T-helper 17 cell (primary cell): ENCODE results near the gene NUP93. TPM values are rescaled to one million over a fixed set of nuclear protein-coding genes. Genes with fewer than 3 reads are reported as not detected.
"Not testable (repeated sequence)": the region's sequence is repeated elsewhere in the genome, so short reads cannot be mapped to it uniquely, and the experiment has no call there.

Experiments used
- ATAC-seq: fragments of 150-1000 bp; cut with Tn5 transposase; 2 replicates; pipeline ENCODE4 v1.10.0; 2021; ENCODE audit warnings: mild to moderate bottlenecking, moderate library complexity
- DNase-seq, 3 donors: peaks; one replicate each; pipeline versions ENCODE4 v3.0.0 to v3.0.0-alpha.2; 2020 to 2021
- H3K9me3 ChIP-seq: one replicate; pipeline ENCODE4 v1.7.0; 2013; ENCODE audit warnings: low read length, mild to moderate bottlenecking; ENCODE audit not compliant: control insufficient read depth, poor library complexity, severe bottlenecking
- H3K27ac Mint-ChIP-seq: one replicate; pipeline ENCODE4 v1.8.0; 2022; ENCODE audit warnings: mild to moderate bottlenecking, moderate library complexity, mixed read lengths
- H3K27me3 Mint-ChIP-seq: one replicate; pipeline ENCODE4 v1.8.0; 2022; ENCODE audit warnings: mixed read lengths
- H3K36me3 Mint-ChIP-seq: one replicate; pipeline ENCODE4 v1.8.0; 2022; ENCODE audit warnings: low read depth, mixed read lengths
- H3K4me1 Mint-ChIP-seq: one replicate; pipeline ENCODE4 v1.8.0; 2022; ENCODE audit warnings: mild to moderate bottlenecking, mixed read lengths
- H3K4me3 Mint-ChIP-seq: one replicate; pipeline ENCODE4 v1.8.0; 2022; ENCODE audit warnings: mild to moderate bottlenecking, moderate library complexity, mixed read lengths
- total RNA-seq, 4 donors: library from RNA in 2 of 4; stranded (reverse) in 2 of 4; gene quantifications; one replicate each; pipeline ENCODE4 v1.2.3 and lab custom pipeline; 2022 to 2026

The NUP93 gene
- total RNA-seq, 2 donors from 2014 or later = 59.0 to 59.1 TPM

GRCh38 chr16:56780646-56781045, 50.7 kb downstream of the NUP93 start:
- DNase-seq (no peak), ATAC-seq (peak; percentile 36)
- no peaks in the 10 kb centered on the region for H3K27me3 Mint-ChIP-seq
- H3K9me3 ChIP-seq = no peaks in the 10 kb centered on the region
- H3K4me3 Mint-ChIP-seq = no peak overlapping the region
- H3K4me1 Mint-ChIP-seq = peaks cover 26% of the 10 kb centered on the region
- peaks cover 5% of the 10 kb centered on the region for H3K36me3 Mint-ChIP-seq
- no peak overlapping the region for H3K27ac Mint-ChIP-seq

- H3K4me3 Mint-ChIP-seq = no peak overlapping the region
- H3K27me3 Mint-ChIP-seq = no peaks in the 10 kb centered on the region
- no peak overlapping the region for H3K27ac Mint-ChIP-seq
- H3K4me1 Mint-ChIP-seq = peaks cover 26% of the 10 kb centered on the region
- no peaks in the 10 kb centered on the region for H3K9me3 ChIP-seq
- no peak for DNase-seq
- peaks cover 5% of the 10 kb centered on the region for H3K36me3 Mint-ChIP-seq
- ATAC-seq = no peak
Observed at GRCh38 chr16:56781528-56781961, 51.6 kb downstream of the NUP93 start.

- DNase-seq (no peak), ATAC-seq (no peak)
- Mint-ChIP-seq H3K27me3 (no peaks in the 10 kb centered on the region), H3K27ac (peak overlapping the region; percentile 19), H3K4me1 (peaks cover 21% of the 10 kb centered on the region), H3K36me3 (peaks cover 2% of the 10 kb centered on the region), H3K4me3 (no peak overlapping the region)
- H3K9me3 ChIP-seq = no peaks in the 10 kb centered on the region
Observed at GRCh38 chr16:56783344-56783743, 53.4 kb downstream of the NUP93 start.

GRCh38 chr16:56785317-56785716, 55.4 kb downstream of the NUP93 start:
- H3K9me3 ChIP-seq = no peaks in the 10 kb centered on the region
- H3K4me1 Mint-ChIP-seq = peaks cover 10% of the 10 kb centered on the region
- DNase-seq (no peak), ATAC-seq (no peak)
- no peak overlapping the region for H3K27ac Mint-ChIP-seq
- H3K4me3 Mint-ChIP-seq = no peak overlapping the region
- H3K36me3 Mint-ChIP-seq = no peaks in the 10 kb centered on the region
- H3K27me3 Mint-ChIP-seq = no peaks in the 10 kb centered on the region

- no peak overlapping the region for H3K27ac Mint-ChIP-seq
- H3K36me3 Mint-ChIP-seq = no peaks in the 10 kb centered on the region
- ATAC-seq = no peak
- H3K4me1 Mint-ChIP-seq = no peaks in the 10 kb centered on the region
- H3K9me3 ChIP-seq = no peaks in the 10 kb centered on the region
- H3K27me3 Mint-ChIP-seq = no peaks in the 10 kb centered on the region
- H3K4me3 Mint-ChIP-seq = no peak overlapping the region
- DNase-seq = no peak
Observed at GRCh38 chr16:56787167-56787566, 57.2 kb downstream of the NUP93 start.

- ATAC-seq = no peak
- H3K27ac Mint-ChIP-seq = no peak overlapping the region
Observed at GRCh38 chr16:56788435-56788834, 58.5 kb downstream of the NUP93 start.

GRCh38 chr16:56789360-56789759, 59.4 kb downstream of the NUP93 start:
- Mint-ChIP-seq H3K27me3 (no peaks in the 10 kb centered on the region), H3K4me3 (no peak overlapping the region), H3K27ac (no peak overlapping the region), H3K4me1 (peaks cover 3% of the 10 kb centered on the region), H3K36me3 (no peaks in the 10 kb centered on the region)
- no peaks in the 10 kb centered on the region for H3K9me3 ChIP-seq
- no peak for DNase-seq
- no peak for ATAC-seq

More at GRCh38 chr16:56788435-56788834, 58.5 kb downstream of the NUP93 start:
- Mint-ChIP-seq H3K36me3 (no peaks in the 10 kb centered on the region), H3K27me3 (no peaks in the 10 kb centered on the region), H3K4me3 (no peak overlapping the region), H3K4me1 (peaks cover 3% of the 10 kb centered on the region)
- DNase-seq = no peak
- no peaks in the 10 kb centered on the region for H3K9me3 ChIP-seq

GRCh38 chr16:56792967-56793366, 63.0 kb downstream of the NUP93 start:
- Mint-ChIP-seq H3K4me3 (no peak overlapping the region), H3K27ac (peak overlapping the region; percentile 37), H3K27me3 (no peaks in the 10 kb centered on the region), H3K4me1 (peaks cover 5% of the 10 kb centered on the region), H3K36me3 (no peaks in the 10 kb centered on the region)
- no peak for ATAC-seq
- H3K9me3 ChIP-seq = no peaks in the 10 kb centered on the region
- no peak for DNase-seq

- no peaks in the 10 kb centered on the region for H3K36me3 Mint-ChIP-seq
- peaks cover 5% of the 10 kb centered on the region for H3K4me1 Mint-ChIP-seq
- DNase-seq = no peak
- peak overlapping the region; percentile 37 for H3K27ac Mint-ChIP-seq
- no peak overlapping the region for H3K4me3 Mint-ChIP-seq
- no peaks in the 10 kb centered on the region for H3K27me3 Mint-ChIP-seq
- no peak for ATAC-seq
- no peaks in the 10 kb centered on the region for H3K9me3 ChIP-seq
Observed at GRCh38 chr16:56793492-56793891, 63.6 kb downstream of the NUP93 start.

- no peak overlapping the region for H3K27ac Mint-ChIP-seq
- peaks cover 5% of the 10 kb centered on the region for H3K4me1 Mint-ChIP-seq
- no peak overlapping the region for H3K4me3 Mint-ChIP-seq
- H3K27me3 Mint-ChIP-seq = no peaks in the 10 kb centered on the region
- ATAC-seq (no peak), DNase-seq (no peak)
- H3K36me3 Mint-ChIP-seq = no peaks in the 10 kb centered on the region
- no peaks in the 10 kb centered on the region for H3K9me3 ChIP-seq
Observed at GRCh38 chr16:56795011-56795410, 65.1 kb downstream of the NUP93 start.

- H3K9me3 ChIP-seq, H3K4me3 Mint-ChIP-seq, H3K27me3 Mint-ChIP-seq, H3K27ac Mint-ChIP-seq, ATAC-seq, DNase-seq, H3K4me1 Mint-ChIP-seq, H3K36me3 Mint-ChIP-seq: not testable (repeated sequence)
Observed at GRCh38 chr16:56797038-56797437, 67.1 kb downstream of the NUP93 start.

- ATAC-seq = no peak
Observed at GRCh38 chr16:56797861-56798260, 67.9 kb downstream of the NUP93 start.

GRCh38 chr16:56798955-56799354, 69.0 kb downstream of the NUP93 start:
- ATAC-seq (no peak), DNase-seq (no peak)
- Mint-ChIP-seq H3K36me3 (peaks cover 3% of the 10 kb centered on the region), H3K27ac (peak overlapping the region; percentile 41), H3K4me3 (no peak overlapping the region), H3K27me3 (no peaks in the 10 kb centered on the region), H3K4me1 (peaks cover 5% of the 10 kb centered on the region)
- no peaks in the 10 kb centered on the region for H3K9me3 ChIP-seq

More at GRCh38 chr16:56797861-56798260, 67.9 kb downstream of the NUP93 start:
- Mint-ChIP-seq H3K27ac (peak overlapping the region; percentile 41), H3K4me1 (peaks cover 8% of the 10 kb centered on the region), H3K27me3 (no peaks in the 10 kb centered on the region), H3K4me3 (no peak overlapping the region), H3K36me3 (peaks cover 3% of the 10 kb centered on the region)
- H3K9me3 ChIP-seq = no peaks in the 10 kb centered on the region
- no peak for DNase-seq

GRCh38 chr16:56800355-56800754, 70.4 kb downstream of the NUP93 start:
- Mint-ChIP-seq H3K4me1 (peaks cover 5% of the 10 kb centered on the region), H3K4me3 (no peak overlapping the region), H3K36me3 (peaks cover 3% of the 10 kb centered on the region), H3K27ac (no peak overlapping the region), H3K27me3 (no peaks in the 10 kb centered on the region)
- DNase-seq (no peak), ATAC-seq (no peak)
- H3K9me3 ChIP-seq = no peaks in the 10 kb centered on the region
